HG02571 (cell line): ENCODE measurements around the gene MRPS27.
"Not testable (repeated sequence)": the region's sequence is repeated elsewhere in the genome, so short reads cannot be mapped to it uniquely, and the experiment has no call there.

Experiments
- ATAC-seq: cut with Tn5 transposase; IDR thresholded peaks from one replicate; pipeline ENCODE4 v1.9.1; 2021; ENCODE audit warnings: mild to moderate bottlenecking, moderate library complexity; ENCODE audit not compliant: unreplicated experiment

MRPS27 gene

DNA sequence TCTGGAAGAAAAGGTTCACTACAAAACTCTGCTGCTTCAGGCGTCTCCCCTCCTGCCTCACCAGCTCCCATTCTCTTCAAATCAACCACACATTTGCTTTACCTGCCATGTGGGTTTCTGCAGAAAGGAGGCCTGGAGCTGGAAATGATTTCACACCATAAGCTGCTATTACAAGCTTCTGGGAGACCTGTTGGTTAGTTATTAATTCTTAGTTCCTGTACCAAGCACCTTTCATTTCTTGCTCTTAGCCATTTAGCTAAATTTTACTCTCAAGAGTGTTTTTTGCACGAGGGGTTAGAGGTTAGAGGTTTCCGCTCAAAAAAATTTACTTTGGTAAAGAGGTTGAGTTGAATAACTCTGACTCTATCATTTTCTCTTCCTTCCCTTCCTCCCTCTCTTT is 142.5 kb downstream of the MRPS27 start:
- no peak for ATAC-seq

DNA sequence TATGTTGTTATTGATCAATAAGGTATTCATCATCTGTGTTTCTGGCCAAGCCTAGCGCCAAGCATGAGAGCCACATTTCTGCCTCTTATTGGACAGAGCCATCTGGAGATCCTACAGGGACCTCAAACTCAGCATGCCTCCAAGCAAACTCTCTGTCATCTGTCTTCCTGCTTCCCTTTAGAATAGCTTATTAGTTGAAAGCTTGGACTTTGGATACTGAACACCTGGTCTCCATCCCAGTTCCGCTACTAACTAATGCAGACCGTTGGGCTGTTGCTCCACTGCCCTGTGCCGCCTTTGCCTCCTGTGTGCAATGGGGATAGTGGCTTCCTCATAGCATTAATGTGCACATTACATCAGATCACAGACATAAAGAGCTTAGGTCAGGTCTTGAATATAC is 147.3 kb downstream of the MRPS27 start:
- ATAC-seq, result no peak

DNA sequence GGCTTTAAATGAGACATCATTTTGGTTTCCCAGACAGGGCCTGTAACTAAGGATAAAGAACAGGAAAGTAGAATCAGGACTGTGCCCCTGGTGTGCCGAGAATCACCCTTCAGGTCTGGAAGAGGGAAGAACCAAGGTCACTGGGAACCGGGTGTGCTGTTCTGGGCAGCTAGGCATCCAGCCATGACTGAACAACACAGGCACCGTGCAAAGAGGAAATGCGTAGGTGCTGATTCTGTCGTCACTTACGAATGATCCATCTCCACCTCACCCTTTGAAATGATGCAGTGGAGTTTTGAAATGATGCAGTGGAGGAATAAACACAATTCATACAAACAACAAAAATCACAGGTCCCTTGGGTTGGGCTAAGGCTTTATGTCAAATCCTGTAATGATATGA is 148.4 kb downstream of the MRPS27 start:
- ATAC-seq, result no peak

DNA sequence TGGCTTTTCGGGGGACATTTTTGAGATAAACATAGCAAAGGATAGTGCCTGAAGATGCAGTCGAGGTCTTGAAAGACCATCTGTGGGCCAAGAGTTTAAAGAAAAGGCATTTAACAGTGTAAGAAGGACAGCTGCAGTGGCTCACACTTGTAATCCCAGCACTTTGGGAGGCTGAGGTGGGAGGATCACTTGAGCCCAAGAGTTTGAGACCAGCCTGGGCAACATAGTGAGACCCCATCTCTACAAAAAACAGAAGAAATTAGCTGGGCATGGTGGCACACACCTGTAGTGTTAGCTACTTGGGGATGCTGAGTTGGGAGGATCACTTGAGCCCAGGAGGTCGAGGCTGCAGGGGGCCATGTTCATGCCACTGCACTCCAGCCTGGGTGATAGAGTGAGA is 148.9 kb downstream of the MRPS27 start:
- not testable (repeated sequence) for ATAC-seq

DNA sequence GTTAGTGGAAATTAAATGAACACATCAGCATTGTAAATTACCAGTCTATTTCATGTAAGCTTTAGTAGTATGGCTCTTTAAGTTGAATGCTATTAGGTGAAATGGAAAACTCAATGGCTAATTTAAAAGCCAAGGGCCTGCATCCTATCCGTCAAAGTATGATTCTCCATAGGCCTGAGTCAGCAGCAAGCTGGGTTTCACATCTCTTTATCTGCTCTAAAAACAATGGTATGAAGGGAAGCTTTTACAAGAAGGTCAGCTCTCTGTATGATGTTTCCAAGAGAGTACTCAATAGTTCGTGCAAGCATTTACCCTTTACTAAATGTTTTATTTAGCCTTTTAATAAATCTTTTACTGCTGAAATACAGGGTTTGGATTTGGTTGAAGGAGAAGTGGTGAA is 149.9 kb downstream of the MRPS27 start:
- ATAC-seq, result no peak
